GM18870 (cell line): ENCODE results near the gene SLC17A9.
"Not testable (repeated sequence)": the region's sequence is repeated elsewhere in the genome, so short reads cannot be mapped to it uniquely, and the experiment has no call there.

Experiments
- ATAC-seq: cut with Tn5 transposase; IDR thresholded peaks from one replicate; pipeline ENCODE4 v1.9.1; 2021; ENCODE audit warnings: moderate library complexity; ENCODE audit not compliant: unreplicated experiment

SLC17A9 gene

GRCh38 chr20:62955519-62956386, 3.2 kb downstream of the SLC17A9 start:
- ATAC-seq = no peak

GRCh38 chr20:62956387-62957135, 4.1 kb downstream of the SLC17A9 start:
- no peak for ATAC-seq

DNA sequence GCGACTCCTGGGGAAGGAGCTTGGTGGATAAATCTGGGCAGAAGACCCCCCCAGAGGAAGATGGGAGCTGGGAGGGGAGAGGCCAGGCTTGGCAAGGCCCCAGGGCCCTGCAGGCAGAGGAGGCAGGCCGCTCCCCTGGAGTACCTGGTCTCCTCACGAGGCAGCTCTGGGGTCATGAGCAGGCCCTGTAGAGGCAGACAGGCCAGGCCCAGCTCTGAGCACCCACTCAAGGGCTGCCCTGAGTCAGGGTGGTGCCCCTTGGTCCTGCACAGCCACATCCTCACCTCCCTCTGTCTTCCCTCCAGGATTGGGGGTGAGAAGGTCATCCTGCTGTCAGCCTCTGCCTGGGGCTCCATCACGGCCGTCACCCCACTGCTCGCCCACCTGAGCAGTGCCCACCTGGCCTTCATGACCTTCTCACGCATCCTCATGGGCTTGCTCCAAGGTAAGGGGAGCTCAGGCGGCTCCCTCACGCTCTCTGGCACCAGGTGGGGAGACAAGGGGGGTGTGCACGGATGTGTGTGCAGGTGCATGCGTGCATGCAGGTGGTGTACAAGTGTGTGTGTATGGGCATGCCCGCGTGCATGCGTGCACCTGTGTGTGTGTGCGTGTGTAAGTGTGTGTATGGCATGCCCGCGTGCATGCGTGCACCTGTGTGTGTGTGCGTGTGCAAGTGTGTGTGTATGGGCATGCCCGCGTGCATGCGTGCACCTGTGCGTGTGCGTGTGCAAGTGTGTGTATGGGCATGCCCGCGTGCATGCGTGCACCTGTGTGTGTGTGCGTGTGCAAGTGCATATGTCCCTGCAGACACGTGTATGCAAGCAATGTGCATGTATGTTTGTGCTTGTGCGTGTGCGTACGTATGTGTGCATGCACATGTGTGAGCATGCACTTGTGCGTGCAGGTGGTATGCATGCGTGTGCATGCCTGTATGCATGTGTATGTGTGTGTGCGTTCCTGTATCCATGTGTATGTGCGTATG, 4.9 kb downstream of the SLC17A9 start:
- ATAC-seq = no peak

DNA sequence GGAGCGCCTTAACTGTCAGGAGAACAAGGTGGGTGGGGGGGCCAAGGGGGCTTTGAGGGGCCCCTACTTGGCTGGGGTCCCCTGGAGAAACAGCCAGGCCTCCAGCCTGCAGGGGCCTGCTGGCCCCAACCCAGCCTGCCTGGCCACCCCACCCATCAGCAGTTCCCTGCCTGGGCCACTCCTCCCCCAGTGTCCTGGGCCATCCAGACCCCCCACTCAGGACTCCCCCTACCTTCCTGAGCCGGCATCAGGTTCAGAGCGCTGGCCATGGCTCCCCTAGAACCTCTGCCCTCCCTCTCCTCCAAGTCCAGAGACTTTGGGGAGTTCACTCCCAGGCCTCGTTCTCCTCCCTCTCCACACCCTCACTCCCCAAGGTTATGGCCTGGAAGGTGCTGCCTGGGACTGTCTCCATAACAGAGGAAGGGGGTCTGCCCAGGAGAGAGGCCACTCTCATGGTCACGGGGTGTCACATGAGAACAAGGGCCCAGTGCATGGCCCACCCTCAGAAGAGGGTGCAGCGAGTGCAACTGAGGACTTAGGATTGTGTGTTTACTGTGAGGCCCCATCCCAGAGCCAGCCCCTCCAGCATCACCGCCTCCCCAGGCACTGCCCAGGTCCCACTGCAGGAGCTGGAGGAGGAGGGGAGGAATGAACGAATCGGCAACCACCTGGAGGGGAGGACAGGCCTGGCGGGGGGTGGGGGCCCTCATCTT, 6.0 kb downstream of the SLC17A9 start:
- no peak for ATAC-seq

- no peak for ATAC-seq
Observed at GRCh38 chr20:62959101-62959971, 6.8 kb downstream of the SLC17A9 start.

GRCh38 chr20:62959998-62960436, 7.5 kb downstream of the SLC17A9 start:
- no peak for ATAC-seq

- not testable (repeated sequence) for ATAC-seq
Observed at GRCh38 chr20:62960446-62961309, 8.2 kb downstream of the SLC17A9 start.

DNA sequence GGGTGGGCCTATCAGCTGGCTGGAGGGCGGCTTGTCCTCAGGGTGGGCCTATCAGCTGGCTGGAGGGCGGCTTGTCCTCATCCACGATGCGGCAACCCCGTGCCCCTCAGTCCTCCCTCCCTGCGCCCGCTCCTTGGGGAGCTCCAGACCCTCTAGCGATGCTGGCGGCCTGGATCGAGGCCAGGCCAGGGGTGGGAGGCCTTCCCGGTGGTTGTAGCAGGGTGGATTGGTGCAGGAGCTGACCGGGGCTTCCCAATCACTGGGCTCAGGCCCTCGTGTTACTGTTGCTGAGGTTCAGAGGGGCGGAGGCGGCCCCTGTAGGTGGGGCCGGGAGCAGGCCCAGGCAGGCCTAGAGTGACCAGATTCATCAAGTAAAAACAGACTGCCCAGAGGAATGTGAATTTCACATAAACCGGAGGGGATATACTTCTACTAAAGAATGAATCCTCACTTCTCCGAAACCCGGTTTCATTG, 8.8 kb downstream of the SLC17A9 start:
- no peak for ATAC-seq

DNA sequence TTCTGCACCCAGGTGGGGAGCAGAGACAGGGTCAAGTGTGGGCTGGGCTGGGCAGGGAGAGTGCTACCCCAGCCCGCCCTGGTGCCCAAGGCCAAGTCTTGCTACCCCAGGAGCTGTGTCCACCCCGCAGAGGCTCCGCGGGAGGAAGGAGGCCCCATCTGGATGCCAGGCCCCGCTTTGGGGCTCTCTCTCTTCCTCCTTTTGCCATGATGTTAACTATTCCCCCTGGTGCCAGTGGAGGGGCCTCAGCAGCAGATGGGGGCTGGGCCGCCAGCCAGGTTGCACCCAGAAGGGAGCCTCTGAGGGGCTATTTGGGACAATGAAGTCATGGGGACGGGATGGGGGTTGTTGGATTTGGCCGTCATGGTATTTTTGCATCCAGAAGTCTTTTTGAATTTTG, 9.3 kb downstream of the SLC17A9 start:
- no peak for ATAC-seq

DNA sequence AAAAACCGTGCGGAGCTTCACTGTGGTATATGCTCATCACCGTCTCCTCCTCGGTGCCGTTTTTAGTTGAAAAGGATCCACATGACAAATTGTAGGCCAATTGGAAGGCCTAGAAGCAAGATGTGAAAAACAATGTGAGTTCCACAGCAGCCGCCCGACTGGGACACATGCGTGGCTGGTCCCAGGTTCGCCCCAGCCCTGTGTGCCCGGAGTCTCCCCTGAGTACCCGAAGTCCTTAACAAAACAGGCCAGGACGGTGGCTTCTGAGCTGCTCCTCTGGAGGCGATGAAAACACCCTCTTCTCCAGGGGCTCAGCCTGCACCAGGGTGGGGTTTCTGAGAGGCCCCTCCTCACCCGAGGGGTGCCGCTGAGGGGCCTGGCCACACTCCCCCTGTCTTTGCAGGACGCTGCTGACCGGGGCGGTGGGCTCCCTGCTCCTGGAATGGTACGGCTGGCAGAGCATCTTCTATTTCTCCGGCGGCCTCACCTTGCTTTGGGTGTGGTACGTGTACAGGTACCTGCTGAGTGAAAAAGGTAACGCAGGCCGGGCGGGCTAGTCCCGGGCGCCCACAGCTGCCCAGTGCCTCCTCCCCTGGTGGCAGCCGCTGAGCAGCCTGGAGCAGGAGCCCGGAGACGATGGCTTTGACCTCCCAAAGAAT, 9.8 kb downstream of the SLC17A9 start:
- ATAC-seq = no peak

DNA sequence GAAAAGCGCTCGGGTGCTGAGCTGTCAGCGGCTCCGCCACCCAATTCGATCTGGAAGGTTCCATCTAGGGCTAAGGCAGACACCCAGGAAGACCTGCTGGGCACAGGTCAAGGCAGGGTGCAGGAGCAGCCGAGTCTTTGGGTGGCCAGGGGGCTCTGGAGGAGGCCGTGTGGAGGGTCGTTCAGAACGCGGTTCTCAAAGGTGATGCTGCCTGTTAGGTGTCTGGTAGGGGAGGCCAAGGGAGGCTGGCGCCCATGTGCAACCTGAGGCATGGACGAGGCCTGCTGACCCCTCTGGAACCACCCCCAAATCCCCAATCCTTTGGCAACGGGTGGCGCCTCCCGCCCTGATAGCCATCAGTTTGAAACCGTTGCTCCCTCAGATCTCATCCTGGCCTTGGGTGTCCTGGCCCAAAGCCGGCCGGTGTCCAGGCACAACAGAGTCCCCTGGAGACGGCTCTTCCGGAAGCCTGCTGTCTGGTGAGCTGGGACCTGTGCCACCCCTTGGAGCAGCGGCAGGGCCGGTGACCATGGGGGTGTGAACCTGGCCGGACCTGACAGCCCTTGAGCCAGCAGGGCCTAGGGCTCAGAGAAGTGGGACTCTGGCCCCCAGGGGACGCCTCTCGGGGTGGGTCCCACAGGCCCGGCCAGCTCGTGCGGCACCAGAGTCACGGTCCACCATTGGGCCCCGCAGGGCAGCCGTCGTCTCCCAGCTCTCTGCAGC, 10.5 kb downstream of the SLC17A9 start:
- ATAC-seq = no peak

DNA sequence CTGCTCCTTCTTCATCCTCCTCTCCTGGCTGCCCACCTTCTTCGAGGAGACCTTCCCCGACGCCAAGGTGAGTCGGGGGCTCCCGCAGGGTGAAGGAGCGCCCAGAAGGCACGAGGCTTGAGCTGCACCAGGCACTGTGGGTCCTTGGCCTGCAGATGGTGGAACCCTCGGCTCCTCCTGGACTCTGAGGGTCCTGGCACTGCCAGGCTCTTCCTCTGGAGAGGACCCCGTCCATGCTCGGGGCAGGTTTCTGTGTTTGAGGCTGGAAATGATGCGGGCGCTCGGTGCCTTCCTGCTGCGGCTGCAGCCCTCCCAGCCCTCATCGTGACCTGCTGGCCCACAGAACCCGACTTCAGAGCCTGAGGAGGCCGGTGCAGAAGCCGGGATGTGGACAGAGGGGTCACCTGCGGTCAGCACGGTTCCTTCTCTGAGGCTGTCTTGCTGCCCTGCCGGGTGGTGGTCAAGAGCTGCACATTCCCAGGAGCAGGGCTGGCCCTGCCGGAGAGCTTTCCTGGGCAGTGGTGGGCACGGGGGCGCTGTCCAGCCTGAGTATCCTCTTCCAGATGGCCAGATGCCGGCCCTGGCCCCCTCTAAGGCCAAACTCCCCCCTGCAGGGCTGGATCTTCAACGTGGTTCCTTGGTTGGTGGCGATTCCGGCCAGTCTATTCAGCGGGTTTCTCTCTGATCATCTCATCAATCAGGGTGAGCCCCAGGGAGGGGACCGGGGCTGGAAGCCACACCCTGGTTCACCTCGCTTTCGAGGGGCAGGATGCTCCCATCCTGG, 11.3 kb downstream of the SLC17A9 start:
- no peak for ATAC-seq

DNA sequence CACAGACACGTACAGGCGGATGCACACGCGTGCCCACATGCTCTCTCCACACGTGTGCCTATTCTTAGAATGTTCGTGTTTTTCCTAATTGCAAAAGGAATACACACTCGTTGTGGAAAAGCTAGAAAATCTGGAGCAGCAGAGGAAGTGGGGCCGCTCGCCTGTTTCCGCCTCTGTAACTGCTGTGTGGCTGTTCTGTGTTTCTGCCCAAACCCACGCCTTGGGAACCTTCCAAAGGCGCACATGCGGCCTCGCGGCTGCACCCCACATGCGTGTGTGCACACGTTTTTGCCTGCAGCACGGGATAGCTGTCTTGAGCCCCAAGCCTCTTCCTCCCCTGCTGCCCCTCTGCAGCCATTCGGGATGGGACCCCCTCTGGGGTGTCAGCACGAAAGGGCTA, 12.2 kb downstream of the SLC17A9 start:
- ATAC-seq = no peak

- ATAC-seq = no peak
Observed at GRCh38 chr20:62965363-62965771, 12.9 kb downstream of the SLC17A9 start.

- no peak for ATAC-seq
Observed at GRCh38 chr20:62966212-62967148, 14.0 kb downstream of the SLC17A9 start.
